GM18861 (cell line): ENCODE data around the gene ZNF513.
A peak's percentile ranks its signal among the peaks of the same experiment; 100 is the strongest.
"Not testable (repeated sequence)": the region's sequence is repeated elsewhere in the genome, so short reads cannot be mapped to it uniquely, and the experiment has no call there.

Experiments used
- ATAC-seq: cut with Tn5 transposase; IDR thresholded peaks from one replicate; pipeline ENCODE4 v1.9.1; 2021; ENCODE audit not compliant: unreplicated experiment

ZNF513 gene

GRCh38 chr2:27362678-27363420 is 17.7 kb downstream of the ZNF513 start:
- no peak for ATAC-seq

- peak; percentile 76 for ATAC-seq
Observed at GRCh38 chr2:27356382-27357181, 24.0 kb downstream of the ZNF513 start, which contains the start of gene GTF3C2. Gene GTF3C2, minus strand, starts transcription at chr2:27356764. Its CDS starts 13,210 bp downstream, at chr2:27343554.

- peak; percentile 21 for ATAC-seq
Observed at GRCh38 chr2:27356056-27356381, 24.5 kb downstream of the ZNF513 start.

- no peak for ATAC-seq
Observed at GRCh38 chr2:27354597-27354927, 26.0 kb downstream of the ZNF513 start.

GRCh38 chr2:27353762-27354596 is 26.6 kb downstream of the ZNF513 start:
- ATAC-seq, result no peak

GRCh38 chr2:27353386-27353761 is 27.2 kb downstream of the ZNF513 start:
- ATAC-seq, result not testable (repeated sequence)

- no peak for ATAC-seq
Observed at GRCh38 chr2:27351802-27352598, 28.5 kb downstream of the ZNF513 start.

- ATAC-seq, result no peak
Observed at GRCh38 chr2:27350106-27350693, 30.3 kb downstream of the ZNF513 start.

GRCh38 chr2:27347641-27348040 is 32.9 kb downstream of the ZNF513 start:
- no peak for ATAC-seq

GRCh38 chr2:27336173-27336572 is 44.4 kb downstream of the ZNF513 start:
- no peak for ATAC-seq

GRCh38 chr2:27335311-27335710 is 45.2 kb downstream of the ZNF513 start:
- ATAC-seq, result no peak
